GM12864 (cell line): ENCODE results near the gene FAM193B.

Experiments
- DNase-seq: peaks from one replicate; pipeline ENCODE4 v3.0.0-alpha.2; 2011; ENCODE audit warnings: low read depth
- H3K4me3 ChIP-seq: 2 replicates; pipeline ENCODE4 v1.5.1; 2011; ENCODE audit warnings: mild to moderate bottlenecking, low read depth, low read length, control low read depth
- CTCF ChIP-seq: IDR thresholded peaks from 2 replicates; pipeline ENCODE4 v1.5.1; 2011; ENCODE audit warnings: low read depth, mild to moderate bottlenecking, moderate library complexity, low read length, control low read depth, inconsistent platforms; ENCODE audit errors: missing control alignments

The FAM193B gene

GRCh38 chr5:177507596-177508220 lies 46.7 kb downstream of the FAM193B start:
- DNase-seq: no peak
- no peak for TF ChIP-seq CTCF
- peak overlapping the region; percentile 62 for H3K4me3 ChIP-seq

DNA sequence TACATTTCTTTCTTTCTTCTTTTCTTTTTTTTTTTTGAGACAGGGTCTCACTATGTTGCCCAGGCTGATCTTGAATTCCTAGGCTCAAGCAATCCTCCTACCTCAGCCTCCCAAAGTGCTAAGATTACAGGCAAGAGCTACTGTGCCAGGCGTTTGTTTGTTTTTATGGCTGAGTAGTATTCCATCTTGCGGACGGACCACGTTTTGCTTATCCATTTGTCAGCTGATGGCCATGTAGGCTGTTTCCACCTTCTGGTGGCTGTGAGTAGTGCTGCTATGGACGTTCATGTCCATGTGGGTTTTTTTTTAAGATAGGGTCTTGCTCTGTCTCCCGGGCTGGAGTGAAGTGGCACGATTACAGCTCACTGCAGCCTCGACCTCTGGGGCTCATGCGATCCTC lies 47.2 kb downstream of the FAM193B start:
- TF ChIP-seq CTCF: peak; percentile 49
- H3K4me3 ChIP-seq: peak overlapping the region; percentile 62
- DNase-seq: no peak

- TF ChIP-seq CTCF: no peak
- DNase-seq: no peak
- no peak overlapping the region for H3K4me3 ChIP-seq
These were observed 49.3 kb downstream of the FAM193B start for GRCh38 chr5:177505075-177505474.

DNA sequence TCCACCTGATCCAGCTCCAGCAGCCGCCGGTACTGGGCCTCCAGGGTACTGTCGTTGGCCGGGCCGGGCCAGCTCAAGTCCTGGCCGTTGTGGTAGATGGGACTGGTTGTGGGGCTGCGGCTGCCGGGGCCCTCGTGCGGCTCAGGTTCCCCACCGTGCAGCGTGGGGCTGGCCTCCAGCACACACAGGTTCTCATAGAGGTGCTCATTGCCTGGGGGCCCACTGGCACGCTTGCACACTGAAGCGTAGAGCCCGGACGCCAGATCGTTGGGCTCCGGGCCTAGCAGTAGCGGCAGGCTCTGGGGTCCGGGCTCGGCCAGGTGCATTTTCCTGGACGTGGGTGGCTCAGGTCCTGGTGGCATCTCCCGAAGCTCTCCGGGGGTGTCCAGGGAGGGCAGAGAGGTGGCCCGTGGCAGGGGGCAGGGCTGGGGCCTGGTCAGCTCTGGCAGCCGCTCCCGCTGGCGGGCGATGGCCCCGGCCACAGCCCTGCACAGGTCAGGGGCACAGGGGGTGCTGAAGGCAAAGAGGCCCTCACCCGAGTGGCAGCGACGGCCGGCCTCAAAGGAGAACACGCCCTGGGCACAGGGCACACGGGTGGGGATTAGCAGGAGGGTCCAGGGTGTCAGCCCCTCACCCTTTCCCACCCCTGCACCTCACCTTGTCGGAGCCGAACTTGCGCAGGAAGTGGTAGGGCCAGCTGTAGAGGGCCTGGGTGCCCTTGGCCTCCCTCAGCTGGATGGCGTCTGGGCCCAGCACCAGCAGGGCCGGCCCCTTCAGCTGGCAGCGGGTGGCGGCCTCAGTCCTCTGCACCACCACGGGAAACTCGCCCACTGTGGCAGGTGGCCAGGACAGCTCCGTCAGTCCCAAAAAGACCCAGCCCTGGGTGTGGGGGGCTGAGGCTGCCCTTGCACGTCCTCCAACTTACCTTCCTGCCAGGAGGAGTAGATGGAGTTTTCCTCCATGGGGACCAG lies 50.0 kb downstream of the FAM193B start:
- DNase-seq: no peak
- H3K4me3 ChIP-seq: no peak overlapping the region
- no peak for TF ChIP-seq CTCF

GRCh38 chr5:177503351-177504085 lies 50.8 kb downstream of the FAM193B start:
- no peak for TF ChIP-seq CTCF
- no peak overlapping the region for H3K4me3 ChIP-seq
- DNase-seq: no peak

DNA sequence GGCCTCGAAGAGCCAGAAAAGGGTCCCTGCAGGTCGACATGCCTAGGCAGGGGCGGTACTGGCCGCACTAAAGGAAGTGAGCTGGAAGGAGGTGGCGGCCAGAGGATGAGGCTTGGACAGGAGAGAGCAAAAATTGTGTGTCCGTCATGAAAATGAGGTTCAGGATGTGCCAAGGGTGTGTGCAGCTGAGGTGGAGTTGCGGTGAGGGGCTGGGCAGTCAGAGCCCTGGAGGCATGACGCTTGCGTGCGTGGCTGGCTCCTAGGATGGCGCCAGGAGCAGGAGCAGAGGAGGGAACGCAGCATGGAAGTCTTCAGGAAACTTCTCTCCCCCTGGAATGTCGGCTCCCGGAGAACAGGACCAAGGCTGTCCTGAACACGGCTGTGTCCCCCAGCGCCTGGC lies 51.5 kb downstream of the FAM193B start:
- no peak for TF ChIP-seq CTCF
- no peak for DNase-seq
- no peak overlapping the region for H3K4me3 ChIP-seq
